ENCODE results near the gene NRROS.
A peak's percentile ranks its signal among the peaks of the same experiment; 100 is the strongest.

Gene NRROS

DNA sequence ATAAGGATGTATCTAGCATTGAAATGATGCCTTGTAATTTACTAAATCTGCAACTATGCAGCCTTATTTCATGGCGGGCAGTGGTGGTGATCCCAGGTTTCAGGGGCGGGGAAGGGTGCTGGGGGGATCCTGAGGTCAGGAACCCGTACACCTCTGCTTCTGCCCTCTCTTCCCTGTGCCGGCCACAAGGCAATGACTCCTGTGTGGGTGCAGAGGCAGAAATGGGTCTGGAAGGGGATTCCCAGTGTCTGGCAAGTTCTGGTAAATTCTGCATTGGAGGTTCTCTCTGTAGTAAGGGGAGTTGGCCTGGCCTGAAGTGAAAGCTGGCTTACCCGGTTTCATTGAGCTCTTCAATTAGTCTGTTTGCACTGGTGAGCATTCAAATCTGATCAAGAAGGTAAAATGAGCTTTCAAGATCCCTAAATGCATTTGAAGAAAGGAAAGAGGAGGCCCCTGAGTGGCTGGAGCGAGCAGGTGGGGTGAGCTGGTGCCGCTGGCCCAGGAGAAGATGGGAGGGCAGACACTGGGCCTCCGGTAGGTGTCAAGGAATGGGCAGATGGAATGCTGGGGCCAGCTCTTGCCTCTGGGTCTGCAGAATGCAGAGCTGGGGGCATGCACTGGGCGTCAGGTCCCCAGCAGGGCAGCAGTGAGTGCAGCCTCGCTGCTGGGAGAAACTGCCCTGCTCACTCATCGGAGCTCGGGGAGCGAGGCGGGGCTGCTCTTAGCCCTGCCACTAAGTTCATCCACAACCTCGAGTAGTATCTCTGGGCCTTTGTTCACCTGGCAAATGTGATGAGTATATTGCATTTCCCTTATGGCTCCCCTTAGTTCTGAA lies 13.7 kb downstream of the NRROS start:
- DNase-seq, result no peak

DNA sequence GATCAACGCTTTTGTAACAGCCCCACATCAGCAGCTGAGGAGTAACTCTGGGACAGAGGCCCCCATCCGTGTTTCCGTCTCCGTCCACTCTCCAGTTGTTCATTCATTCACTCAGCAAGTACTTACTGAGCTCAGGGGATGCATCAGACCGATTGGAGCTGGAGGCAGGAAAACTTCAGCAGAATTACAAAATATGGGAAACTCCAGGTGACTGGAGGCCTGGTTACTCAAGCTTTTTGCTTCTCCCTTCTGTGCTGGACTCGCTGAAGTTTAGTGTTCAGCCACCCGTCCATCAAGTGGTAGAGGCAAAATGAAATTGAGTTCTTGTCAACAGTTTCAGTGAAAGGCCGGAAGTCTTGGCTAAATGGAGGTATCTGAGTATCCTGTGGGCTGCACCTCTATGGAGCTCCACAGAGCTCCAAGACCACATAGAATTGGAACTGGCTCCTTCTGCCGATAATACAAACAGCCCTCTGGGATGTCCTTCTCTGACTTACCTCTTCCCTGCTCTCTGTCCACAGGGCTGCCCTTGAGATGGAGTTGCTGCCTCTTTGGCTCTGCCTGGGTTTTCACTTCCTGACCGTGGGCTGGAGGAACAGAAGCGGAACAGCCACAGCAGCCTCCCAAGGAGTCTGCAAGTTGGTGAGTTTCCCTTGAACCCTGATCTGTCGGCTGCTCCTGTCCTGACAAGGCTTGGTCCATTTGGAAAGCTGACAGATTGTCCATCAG lies 14.7 kb downstream of the NRROS start:
- DNase-seq, result no peak

DNA sequence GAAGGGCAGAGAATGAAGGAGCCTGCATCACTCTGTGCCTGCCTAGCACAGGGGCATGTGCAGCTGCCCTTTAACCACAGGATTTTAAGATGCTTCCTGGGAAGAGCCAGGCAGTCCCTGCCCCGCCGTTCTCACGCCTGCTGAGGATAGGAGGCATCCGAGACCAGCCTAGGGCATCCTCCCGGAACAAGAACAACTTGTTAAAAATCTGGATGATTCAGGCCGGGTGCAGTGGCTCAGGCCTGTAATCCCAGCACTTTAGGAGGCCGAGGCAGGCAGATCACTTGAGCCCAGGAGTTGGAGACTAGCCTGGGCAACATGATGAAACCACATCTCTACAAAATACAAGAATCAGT lies 15.2 kb downstream of the NRROS start:
- DNase-seq, result no peak

DNA sequence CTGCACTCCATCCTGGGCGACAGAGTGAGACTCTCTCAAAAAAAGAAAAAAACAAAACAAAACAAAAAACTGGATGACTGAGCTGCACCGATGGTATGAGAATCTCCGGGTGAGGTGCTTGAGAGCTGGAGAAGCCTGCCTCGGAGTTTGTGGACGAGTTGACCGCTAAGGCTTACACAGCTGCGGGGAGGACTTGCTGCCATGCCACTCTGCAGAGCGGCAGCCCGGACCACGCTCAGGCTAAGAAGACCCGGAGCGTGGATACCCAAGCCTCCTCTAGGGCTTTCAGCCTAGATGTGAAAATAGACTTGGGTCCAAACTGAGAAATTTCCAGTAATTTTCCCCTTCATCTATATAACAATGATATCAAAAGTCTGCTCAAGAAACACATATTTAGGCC lies 16.0 kb downstream of the NRROS start:
- DNase-seq, result no peak

DNA sequence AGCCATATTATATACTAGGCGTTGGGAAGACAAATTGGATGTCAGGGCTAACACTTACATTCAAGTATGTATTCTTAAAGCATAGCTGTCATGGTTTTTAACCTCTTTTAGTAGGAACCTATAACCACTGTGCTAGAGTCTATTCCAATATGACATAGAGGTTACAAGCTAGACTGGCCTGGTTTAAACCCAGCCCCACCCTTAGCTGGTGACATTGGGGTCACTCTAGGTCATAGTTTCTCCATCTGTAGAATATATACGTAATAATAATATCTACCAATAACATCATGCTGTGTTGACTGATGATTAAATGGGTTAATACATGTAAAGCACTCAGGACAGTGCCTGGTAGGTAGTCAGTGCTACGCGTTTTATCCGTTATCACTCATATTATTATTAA lies 16.7 kb downstream of the NRROS start:
- DNase-seq, result no peak

DNA sequence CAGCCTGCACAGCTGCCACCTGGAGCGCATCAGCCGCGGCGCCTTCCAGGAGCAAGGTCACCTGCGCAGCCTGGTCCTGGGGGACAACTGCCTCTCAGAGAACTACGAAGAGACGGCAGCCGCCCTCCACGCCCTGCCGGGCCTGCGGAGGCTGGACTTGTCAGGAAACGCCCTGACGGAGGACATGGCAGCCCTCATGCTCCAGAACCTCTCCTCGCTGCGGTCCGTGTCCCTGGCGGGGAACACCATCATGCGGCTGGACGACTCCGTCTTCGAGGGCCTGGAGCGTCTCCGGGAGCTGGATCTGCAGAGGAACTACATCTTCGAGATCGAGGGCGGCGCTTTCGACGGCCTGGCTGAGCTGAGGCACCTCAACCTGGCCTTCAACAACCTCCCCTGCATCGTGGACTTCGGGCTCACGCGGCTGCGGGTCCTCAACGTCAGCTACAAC lies 20.4 kb downstream of the NRROS start:
- DNase-seq, result no peak

DNA sequence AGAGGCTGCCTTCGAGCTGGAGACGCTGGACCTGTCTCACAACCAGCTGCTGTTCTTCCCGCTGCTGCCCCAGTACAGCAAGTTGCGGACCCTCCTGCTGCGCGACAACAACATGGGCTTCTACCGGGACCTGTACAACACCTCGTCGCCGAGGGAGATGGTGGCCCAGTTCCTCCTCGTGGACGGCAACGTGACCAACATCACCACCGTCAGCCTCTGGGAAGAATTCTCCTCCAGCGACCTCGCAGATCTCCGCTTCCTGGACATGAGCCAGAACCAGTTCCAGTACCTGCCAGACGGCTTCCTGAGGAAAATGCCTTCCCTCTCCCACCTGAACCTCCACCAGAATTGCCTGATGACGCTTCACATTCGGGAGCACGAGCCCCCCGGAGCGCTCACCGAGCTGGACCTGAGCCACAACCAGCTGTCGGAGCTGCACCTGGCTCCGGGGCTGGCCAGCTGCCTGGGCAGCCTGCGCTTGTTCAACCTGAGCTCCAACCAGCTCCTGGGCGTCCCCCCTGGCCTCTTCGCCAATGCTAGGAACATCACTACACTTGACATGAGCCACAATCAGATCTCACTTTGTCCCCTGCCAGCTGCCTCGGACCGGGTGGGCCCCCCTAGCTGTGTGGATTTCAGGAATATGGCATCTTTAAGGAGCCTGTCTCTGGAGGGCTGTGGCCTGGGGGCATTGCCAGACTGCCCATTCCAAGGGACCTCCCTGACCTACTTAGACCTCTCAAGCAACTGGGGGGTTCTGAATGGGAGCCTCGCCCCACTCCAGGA lies 21.1 kb downstream of the NRROS start:
- DNase-seq, result no peak

DNA sequence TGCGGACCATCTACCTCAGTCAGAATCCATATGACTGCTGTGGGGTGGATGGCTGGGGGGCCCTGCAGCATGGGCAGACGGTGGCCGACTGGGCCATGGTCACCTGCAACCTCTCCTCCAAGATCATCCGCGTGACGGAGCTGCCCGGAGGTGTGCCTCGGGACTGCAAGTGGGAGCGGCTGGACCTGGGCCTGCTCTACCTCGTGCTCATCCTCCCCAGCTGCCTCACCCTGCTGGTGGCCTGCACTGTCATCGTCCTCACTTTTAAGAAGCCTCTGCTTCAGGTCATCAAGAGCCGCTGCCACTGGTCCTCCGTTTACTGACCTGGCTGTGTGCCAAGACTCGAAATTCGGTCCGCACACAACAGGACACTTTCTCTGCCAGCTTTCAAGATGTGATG lies 21.9 kb downstream of the NRROS start:
- DNase-seq, result no peak

DNA sequence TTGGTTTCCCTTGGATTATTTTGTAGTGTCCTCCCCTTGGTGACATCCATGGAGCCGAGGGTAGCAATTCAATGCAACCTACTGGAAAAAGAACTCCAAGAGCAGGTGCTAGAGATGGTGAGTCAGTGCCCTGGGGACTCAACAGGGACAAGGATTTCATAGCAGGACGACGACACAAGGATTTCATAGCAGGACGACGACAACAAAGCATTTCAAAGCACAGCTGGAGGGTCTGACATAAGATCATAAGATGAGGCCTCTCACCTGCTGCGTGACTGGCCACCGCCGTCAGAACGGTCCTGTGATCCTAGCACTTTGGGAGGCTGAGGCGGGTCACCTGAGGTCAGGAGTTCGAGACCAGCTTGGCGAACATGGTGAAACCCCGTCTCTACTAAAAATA lies 22.5 kb downstream of the NRROS start:
- no peak for DNase-seq

DNA sequence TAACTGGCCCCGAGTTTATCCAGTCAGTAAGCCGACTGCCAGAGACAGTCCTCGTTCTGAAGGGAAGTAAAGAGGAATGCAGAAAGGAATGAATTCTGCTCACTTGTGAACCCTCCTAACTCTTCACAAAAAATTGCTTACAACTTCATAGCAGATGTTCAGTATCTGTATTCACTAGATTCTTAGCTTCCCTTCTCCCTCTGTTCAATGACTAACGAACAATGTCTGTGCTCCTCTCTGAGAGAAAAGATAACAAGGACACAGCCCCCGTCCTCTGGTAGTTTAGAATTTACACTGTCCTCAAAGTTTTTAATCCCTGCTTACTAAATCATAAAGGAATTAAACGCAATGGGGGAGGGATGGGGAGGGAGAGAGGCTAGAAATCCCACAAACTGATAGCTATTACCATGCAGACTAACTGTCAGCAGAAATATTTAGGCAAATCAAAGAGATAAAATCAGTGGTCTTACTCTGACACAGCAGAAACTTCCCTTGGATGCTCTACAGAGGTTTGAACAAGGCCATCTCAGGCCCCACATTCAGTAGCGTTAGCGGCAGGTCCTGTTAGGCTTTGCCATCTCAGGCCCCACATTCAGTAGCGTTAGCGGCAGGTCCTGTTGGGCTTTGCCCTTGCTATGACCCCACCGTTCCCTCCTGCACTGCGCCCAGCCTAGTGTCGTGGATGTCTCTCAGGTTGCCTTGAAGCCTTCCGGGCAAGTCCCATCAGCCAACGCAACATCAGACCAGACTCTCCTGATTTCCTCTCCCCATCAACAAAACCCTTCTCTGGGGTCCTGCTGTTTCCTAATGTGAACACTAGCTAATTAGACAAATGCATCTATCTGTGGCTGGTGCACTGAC lies 23.4 kb downstream of the NRROS start:
- no peak for DNase-seq

DNA sequence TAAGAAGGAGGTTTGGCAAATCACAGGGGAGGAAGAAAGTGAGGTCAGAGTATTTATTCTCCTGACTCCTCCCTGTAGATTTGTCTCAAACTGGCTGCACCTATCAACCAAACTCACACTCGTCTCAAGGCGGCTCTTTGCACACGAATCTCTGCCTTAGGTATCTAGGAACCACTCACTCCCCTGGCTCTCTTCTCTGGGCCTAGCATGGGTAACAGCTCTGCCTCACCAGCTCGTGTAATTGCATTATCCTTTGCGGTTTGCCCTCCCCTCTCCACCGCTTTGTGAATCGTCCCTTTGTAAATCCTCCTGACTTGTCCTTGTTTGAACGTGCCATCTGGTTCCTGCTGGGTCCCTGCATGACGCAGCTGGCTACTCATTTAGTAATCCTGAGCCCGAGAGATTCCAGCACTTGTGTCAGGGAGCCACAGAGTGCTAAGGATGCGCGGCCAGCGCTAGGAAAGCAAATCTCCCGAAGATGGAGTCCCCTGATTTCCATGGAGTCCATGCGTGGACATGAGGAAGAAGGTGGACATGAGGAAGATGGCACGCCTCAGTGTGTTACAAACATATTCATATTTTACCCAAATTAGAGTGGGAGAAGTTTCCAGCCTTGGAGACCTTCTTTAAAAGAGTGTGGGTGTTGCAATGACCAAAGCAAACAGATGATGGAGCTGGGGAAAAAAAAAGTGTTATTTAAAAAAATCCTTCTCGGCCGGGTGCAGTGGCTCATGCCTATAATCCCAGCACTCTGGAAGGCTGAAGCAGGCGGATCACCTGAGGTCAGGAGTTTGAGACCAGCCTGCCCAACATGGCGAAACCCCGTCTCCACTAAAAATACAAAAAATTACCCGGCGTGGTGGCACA lies 26.7 kb downstream of the NRROS start:
- no peak for DNase-seq

DNA sequence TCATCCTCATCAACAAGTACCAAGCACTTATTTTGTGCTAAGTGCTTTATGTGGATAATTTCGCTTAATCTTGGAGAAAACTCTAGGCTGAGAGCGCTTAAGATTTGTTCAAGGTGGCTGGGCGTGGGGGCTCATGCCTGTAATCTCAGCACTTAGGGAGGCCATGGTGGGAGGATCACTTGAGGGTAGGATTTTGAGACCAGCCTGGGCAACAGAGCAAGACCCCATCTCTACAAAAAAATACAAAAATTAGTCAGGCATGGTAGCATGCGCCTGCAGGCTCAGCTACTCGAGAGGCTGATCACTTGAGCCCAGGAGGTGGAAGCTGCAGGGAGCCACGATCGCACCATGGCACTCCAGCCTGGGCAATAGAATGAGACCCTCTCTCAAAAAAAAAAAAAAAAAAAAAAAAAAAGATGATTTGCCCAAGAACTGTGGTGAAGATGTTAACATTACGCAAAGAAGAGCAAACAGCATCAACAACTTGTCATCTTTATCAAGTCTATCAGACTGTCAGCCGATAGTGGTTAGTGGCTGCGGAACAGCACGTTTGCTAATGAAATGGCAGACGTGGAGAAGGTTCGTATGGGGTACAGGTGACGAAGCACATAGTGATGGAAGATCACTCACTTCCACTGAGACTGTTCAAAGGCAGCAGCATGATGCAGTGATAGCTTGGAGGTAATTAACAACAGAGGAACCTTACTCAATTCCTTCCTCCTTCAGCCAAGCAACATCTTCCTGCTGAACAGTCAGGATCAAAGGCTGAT lies 27.7 kb downstream of the NRROS start:
- DNase-seq, result no peak

DNA sequence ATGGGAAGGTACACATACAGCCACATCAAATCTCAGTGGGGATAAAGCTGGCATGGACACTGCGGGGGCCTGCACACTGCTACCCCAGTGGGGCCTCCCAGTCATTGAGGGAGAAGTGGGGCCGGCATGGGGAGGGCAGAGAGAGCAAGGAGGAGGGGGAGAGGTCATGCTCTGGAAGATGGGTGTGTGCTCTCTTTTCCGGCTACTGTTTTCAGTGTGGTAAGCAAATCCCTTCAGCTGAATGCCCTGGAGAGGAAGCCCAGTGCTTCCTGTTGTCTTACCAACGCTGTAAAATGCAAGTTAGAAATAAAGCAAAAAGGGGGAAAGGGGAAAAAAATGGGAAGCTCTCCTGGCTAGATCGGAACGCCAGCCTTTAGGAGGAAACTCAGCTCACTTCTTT lies 30.8 kb downstream of the NRROS start:
- no peak for DNase-seq

DNA sequence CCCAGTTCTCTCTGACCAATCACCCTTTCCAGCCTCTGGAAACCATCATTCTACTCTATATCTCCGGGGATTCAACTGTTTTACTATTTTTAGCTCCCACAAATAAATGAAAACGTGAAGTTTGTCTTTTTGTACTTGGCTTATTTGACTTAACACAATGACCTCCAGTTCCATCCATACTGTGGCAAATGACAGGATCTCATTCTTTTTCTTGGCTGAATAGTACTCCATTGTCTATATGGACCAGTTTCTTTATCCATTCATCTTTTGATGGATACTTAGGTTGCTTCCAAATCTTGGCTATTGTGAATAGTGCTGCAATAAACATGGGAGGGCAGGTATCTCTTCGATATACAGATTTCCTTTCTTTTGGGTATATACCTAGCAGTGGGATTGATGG lies 34.1 kb downstream of the NRROS start:
- DNase-seq, result no peak

DNA sequence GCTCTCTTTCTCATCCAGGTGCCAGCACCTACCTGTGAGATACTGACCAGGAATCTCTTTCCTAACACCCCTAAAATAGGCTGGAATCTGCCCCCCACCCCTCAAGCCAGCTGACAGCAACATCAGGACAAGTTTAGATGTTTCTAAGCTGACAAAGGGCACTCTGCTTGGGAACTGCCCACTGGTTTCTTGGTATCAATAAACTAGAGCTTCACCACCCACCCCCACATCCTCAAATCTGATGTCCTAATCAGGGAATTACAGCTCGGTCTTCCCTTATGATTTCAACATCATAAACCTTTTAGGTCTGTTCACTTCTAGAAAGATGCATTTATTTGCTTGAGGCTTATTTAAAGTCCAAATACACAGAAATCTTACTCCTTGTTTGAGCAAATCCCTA lies 37.9 kb downstream of the NRROS start:
- no peak for DNase-seq

DNA sequence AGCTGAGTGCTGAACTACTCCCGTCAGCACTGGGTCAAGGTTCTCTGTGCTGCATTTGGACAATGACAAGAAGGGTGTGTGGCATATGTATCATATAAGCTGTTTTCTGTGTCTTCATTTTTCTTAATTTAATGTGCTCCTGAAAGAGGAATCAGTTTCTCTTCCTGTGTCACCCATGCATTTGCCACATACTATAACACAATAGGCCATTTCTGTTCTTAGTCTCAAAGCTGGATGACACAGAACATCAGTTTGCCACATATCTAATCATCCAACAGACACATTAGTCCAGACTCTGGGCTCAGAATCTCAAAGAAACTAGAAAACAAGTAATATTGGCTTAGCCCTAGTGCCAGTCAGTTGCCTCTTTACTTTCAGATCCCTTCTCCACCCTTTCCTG lies 38.4 kb downstream of the NRROS start:
- DNase-seq, result no peak

DNA sequence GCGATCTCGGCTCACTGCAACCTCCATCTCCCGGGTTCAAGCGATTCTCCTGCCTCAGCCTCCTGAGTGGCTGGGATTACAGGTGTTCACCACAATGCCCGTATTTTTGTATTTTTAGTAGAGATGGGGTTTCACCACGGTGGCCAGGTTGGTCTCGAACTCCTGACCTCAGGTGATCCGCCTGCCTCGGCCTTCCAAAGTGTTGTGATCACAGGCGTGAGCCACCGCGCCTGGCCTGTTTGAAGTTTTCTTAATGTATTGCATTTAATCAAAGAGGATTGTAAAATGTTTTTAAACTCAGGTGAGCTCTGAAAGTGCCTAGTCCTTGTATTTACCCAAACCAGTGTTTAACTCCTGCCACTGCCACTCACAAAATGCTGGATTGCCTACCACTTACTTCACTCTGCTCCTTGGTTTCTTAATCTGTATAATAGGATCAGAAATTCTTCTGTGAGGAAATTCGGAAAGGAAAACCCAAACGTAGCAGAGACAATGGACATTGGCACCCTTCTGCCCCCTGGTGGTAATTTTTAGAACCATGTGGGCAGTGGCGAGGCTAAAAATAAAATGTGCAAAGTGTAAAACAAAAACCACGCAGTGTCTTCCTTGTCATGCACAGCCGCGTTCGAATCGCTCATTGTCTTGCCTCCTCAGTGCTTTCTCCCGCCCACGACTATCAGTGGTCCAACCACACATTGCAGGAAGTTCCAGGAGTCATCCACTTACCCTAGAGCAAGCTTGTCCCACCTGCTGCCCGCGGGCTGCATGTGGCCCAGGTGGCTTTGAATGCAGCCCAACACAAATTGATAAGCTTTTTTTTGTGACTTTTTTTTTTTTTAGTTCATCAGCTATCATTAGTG lies 45.3 kb downstream of the NRROS start:
- DNase-seq, result peak; percentile 59

DNA sequence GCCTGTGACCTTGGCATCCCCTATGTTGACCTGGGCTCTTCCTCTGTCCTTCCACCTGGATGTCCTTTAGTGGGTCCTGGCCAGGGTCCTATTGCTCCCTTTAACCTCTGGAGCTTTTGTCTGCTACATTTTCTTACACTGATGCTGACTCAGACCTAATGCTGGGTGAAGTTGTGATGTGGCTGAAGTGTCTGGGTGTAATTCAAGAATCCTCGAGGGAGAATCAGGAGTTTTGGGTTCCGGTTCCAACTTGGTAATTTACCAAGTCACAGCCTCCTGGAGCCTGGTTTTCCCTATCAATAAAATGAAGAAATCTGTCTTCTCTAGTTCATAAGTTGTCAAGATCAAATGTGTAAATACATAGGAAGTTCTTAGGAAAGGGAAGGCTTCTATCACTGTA lies 46.9 kb downstream of the NRROS start:
- no peak for DNase-seq

DNA sequence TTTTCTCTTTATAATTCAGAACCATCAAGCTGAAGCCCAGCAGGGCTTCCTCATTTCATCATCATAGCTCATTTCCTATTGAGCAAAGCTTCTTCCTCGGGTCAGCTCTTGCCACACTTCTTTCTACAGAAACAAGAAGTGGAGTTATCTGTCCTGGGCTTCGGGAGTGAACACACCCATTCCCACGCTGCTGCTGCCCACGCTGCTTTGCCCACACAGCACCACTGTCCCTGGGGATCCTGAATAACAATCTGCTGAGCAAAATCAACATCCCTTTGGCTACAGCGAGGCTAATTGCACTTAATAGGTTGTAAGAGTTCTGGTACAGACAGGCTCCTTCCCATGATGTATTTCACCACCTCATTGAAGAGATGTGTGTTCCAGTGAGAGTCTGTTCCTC lies 48.9 kb downstream of the NRROS start:
- no peak for DNase-seq

Data from stimulated activated naive CD4-positive, alpha-beta T cell treated with Interleukin-2 at 50 U/mL for 16 hours (primary cell).